H1 (cell line): Measurements from ENCODE around the gene CACNG1. TPM values are rescaled to one million over a fixed set of nuclear protein-coding genes. Genes with fewer than 3 reads are reported as not detected.

Source experiments
- CTCF ChIA-PET: fragments of 300-600 bp; sonication (Branson Sonifier 250); formaldehyde crosslinking; loops from one replicate; lab custom pipeline; 2021; ENCODE audit not compliant: partially characterized antibody; lab: Charles Lee
- POLR2A ChIA-PET: fragments of 300-600 bp; sonication (Branson Sonifier 250); formaldehyde crosslinking; loops from one replicate; lab custom pipeline; 2021; ENCODE audit warnings: inconsistent platforms; ENCODE audit not compliant: partially characterized antibody; lab: Charles Lee
- DNase-seq, 2 experiments: peaks; one replicate each; pipeline versions ENCODE4 v3.0.0 to v3.0.0-alpha.2; 2010 to 2022; ENCODE audit warnings: low spot score in 2 of 2, low read depth in 1 of 2, mixed read lengths in 1 of 2
- FAIRE-seq: peaks from 2 replicates; lab custom pipeline; 2011; peaks lifted over from hg19 to GRCh38; lab: Jason Lieb, UNC
- H2AFZ ChIP-seq: 2 replicates; pipeline ENCODE4 v1.8.1; 2012; ENCODE audit warnings: low read length, inconsistent platforms
- H2AK5ac ChIP-seq: 2 replicates; pipeline ENCODE4 v1.6.1; 2013; ENCODE audit warnings: low read depth, low read length
- H2BK120ac ChIP-seq: replicated peaks from 2 replicates; pipeline ENCODE3; 2013; ENCODE audit warnings: low read depth, low read length, inconsistent platforms
- H2BK12ac ChIP-seq: 2 replicates; pipeline ENCODE4 v1.6.1; 2013; ENCODE audit warnings: low read depth, low read length
- H2BK15ac ChIP-seq: 2 replicates; pipeline ENCODE4 v1.6.1; 2013; ENCODE audit warnings: low read length
- H2BK20ac ChIP-seq: 2 replicates; pipeline ENCODE4 v1.6.1; 2013; ENCODE audit warnings: low read length
- H2BK5ac ChIP-seq: 2 replicates; pipeline ENCODE4 v1.6.1; 2013; ENCODE audit warnings: low read depth, low read length
- H3K14ac ChIP-seq: 2 replicates; pipeline ENCODE4 v1.6.1; 2013; ENCODE audit warnings: inconsistent platforms; ENCODE audit not compliant: insufficient read length
- H3K18ac ChIP-seq: 2 replicates; pipeline ENCODE4 v1.6.1; 2013; ENCODE audit warnings: low read length; ENCODE audit errors: extremely low read depth
- H3K23ac ChIP-seq: 2 replicates; pipeline ENCODE4 v1.6.1; 2013; ENCODE audit warnings: inconsistent platforms; ENCODE audit not compliant: insufficient read length
- H3K23me2 ChIP-seq: 2 replicates; pipeline ENCODE4 v1.6.1; 2013; ENCODE audit warnings: low read depth, low read length
- H3K27ac ChIP-seq: 2 replicates; pipeline ENCODE4 v1.6.1; 2011; ENCODE audit warnings: low read depth, low read length, inconsistent platforms
- H3K27me3 ChIP-seq, 4 experiments: replicated peaks in 1 of 4; 1 replicate in 1 of 4; 2 replicates in 3 of 4; pipeline versions ENCODE4 v1.6.1 to v1.8.1; 2011 to 2013; ENCODE audit warnings: low read length in 3 of 4, mild to moderate bottlenecking in 3 of 4, inconsistent platforms in 2 of 4, mixed read lengths in 2 of 4, moderate library complexity in 1 of 4; ENCODE audit not compliant: control insufficient read depth in 3 of 4, insufficient read depth in 3 of 4; ENCODE audit errors: extremely low read depth in 1 of 4
- H3K36me3 ChIP-seq, 4 experiments: 2 replicates each; pipeline versions ENCODE4 v1.6.1 to v1.8.1; 2011 to 2013; ENCODE audit warnings: mild to moderate bottlenecking in 4 of 4, low read length in 3 of 4, moderate library complexity in 2 of 4, control low read depth in 1 of 4, inconsistent platforms in 1 of 4; ENCODE audit not compliant: insufficient read depth in 4 of 4, control insufficient read depth in 2 of 4
- H3K4ac ChIP-seq: replicated peaks from 2 replicates; pipeline ENCODE3; 2013; ENCODE audit warnings: low read length, low read depth, mixed read lengths, inconsistent platforms; ENCODE audit not compliant: insufficient read length
- H3K4me1 ChIP-seq, 4 experiments: replicated peaks in 1 of 4; 1 replicate in 1 of 4; 2 replicates in 3 of 4; pipeline versions ENCODE4 v1.6.1 to v1.8.1; 2011 to 2013; ENCODE audit warnings: low read length in 3 of 4, inconsistent platforms in 2 of 4, mixed read lengths in 1 of 4; ENCODE audit not compliant: insufficient read depth in 4 of 4, control insufficient read depth in 3 of 4
- H3K4me2 ChIP-seq, 2 experiments: 2 replicates each; pipeline versions ENCODE4 v1.6.1 to v1.8.1; 2011 to 2013; ENCODE audit warnings: low read depth in 2 of 2, low read length in 2 of 2, control low read depth in 1 of 2, inconsistent platforms in 1 of 2, mild to moderate bottlenecking in 1 of 2; ENCODE audit not compliant: insufficient read depth in 1 of 2
- H3K4me3 ChIP-seq, 4 experiments: fragments of 200-600, 300-600 bp in 1 of 4; sonication (generic), shearing (Covaris generic), sonication (Bioruptor Twin) in 1 of 4; 2 replicates each; pipeline versions ENCODE4 v1.5.1 to v1.8.1; 2011 to 2016; ENCODE audit warnings: low read length in 4 of 4, low read depth in 3 of 4, control low read depth in 2 of 4, inconsistent platforms in 2 of 4, mild to moderate bottlenecking in 2 of 4, mixed read lengths in 1 of 4, moderate library complexity in 1 of 4; ENCODE audit not compliant: insufficient read depth in 2 of 4; ENCODE audit errors: extremely low read depth in 1 of 4
- H3K56ac ChIP-seq: replicated peaks from 2 replicates; pipeline ENCODE3; 2013; ENCODE audit warnings: low read depth, mild to moderate bottlenecking, mixed read lengths, low read length, inconsistent platforms; ENCODE audit not compliant: insufficient read length
- H3K79me1 ChIP-seq: 2 replicates; pipeline ENCODE4 v1.6.1; 2013; ENCODE audit warnings: low read depth, low read length, control low read depth
- H3K79me2 ChIP-seq, 2 experiments: 2 replicates each; pipeline versions ENCODE4 v1.6.1 to v1.8.1; 2012 to 2013; ENCODE audit warnings: low read length in 2 of 2, mild to moderate bottlenecking in 2 of 2, inconsistent platforms in 1 of 2; ENCODE audit not compliant: insufficient read depth in 2 of 2, control insufficient read depth in 1 of 2
- H3K9ac ChIP-seq, 4 experiments: replicated peaks in 1 of 4; 1 replicate in 1 of 4; 2 replicates in 3 of 4; pipeline versions ENCODE4 v1.6.1 to v1.8.1; 2011 to 2013; ENCODE audit warnings: low read depth in 3 of 4, low read length in 3 of 4, control low read depth in 2 of 4, mild to moderate bottlenecking in 2 of 4, moderate library complexity in 2 of 4, inconsistent platforms in 1 of 4; ENCODE audit errors: extremely low read depth in 1 of 4
- H3K9me3 ChIP-seq, 2 experiments: 2 replicates each; pipeline versions ENCODE4 v1.6.1 to v1.8.1; 2012 to 2013; ENCODE audit warnings: mild to moderate bottlenecking in 2 of 2, moderate library complexity in 2 of 2, control low read depth in 1 of 2, inconsistent platforms in 1 of 2, low read depth in 1 of 2, low read length in 1 of 2, mixed read lengths in 1 of 2; ENCODE audit not compliant: insufficient read depth in 2 of 2
- H4K20me1 ChIP-seq, 2 experiments: replicated peaks in 1 of 2; 2 replicates each; pipeline versions ENCODE3 to v1.8.1; 2011 to 2013; ENCODE audit warnings: inconsistent platforms in 2 of 2, low read length in 2 of 2, mild to moderate bottlenecking in 1 of 2; ENCODE audit not compliant: insufficient read depth in 2 of 2, control insufficient read depth in 1 of 2
- H4K5ac ChIP-seq: 2 replicates; pipeline ENCODE4 v1.6.1; 2013; ENCODE audit warnings: low read length, low read depth, mixed read lengths, inconsistent platforms; ENCODE audit not compliant: insufficient read length
- H4K8ac ChIP-seq: 2 replicates; pipeline ENCODE4 v1.8.0; 2013; ENCODE audit warnings: mild to moderate bottlenecking, moderate library complexity, low read length, inconsistent platforms; ENCODE audit not compliant: insufficient read depth; ENCODE audit errors: extremely low read depth
- H4K91ac ChIP-seq: replicated peaks from 2 replicates; pipeline ENCODE3; 2013; ENCODE audit warnings: low read length, mixed read lengths, inconsistent platforms; ENCODE audit not compliant: insufficient read length
- ASH2L ChIP-seq: fragments of 200-600, 300-600 bp; sonication (generic); IDR thresholded peaks from one replicate; pipeline ENCODE4 v1.7.1; 2017; ENCODE audit warnings: low read length
- ATF2 ChIP-seq: IDR thresholded peaks from 2 replicates; pipeline ENCODE4 v1.6.1; 2012; ENCODE audit warnings: low read length, inconsistent platforms
- BACH1 ChIP-seq: IDR thresholded peaks from 2 replicates; pipeline ENCODE4 v1.6.1; 2012; ENCODE audit warnings: low read length, improper control_type of control experiment
- JUN ChIP-seq: IDR thresholded peaks from 2 replicates; pipeline ENCODE4 v1.6.1; 2011; ENCODE audit warnings: low read depth, mild to moderate bottlenecking, improper control_type of control experiment, low read length
- JUND ChIP-seq: IDR thresholded peaks from 2 replicates; pipeline ENCODE4 v1.6.1; 2011; ENCODE audit warnings: mild to moderate bottlenecking, improper control_type of control experiment, low read length
- RBBP5 ChIP-seq: IDR thresholded peaks from 2 replicates; pipeline ENCODE4 v1.7.1; 2012; ENCODE audit warnings: low read depth, mild to moderate bottlenecking, inconsistent platforms, low read length, moderate library complexity, borderline replicate concordance
- RNF2 ChIP-seq: fragments of 200-900, 300-1000 bp; sonication (generic); IDR thresholded peaks from 2 replicates; pipeline ENCODE4 v1.7.1; 2016; ENCODE audit warnings: borderline replicate concordance, low read depth, mild to moderate bottlenecking, antibody characterized with exemption, low read length; ENCODE audit not compliant: poor library complexity, severe bottlenecking; ENCODE audit errors: missing control alignments
- SP1 ChIP-seq: IDR thresholded peaks from 2 replicates; pipeline ENCODE4 v1.6.1; 2011; ENCODE audit warnings: low read depth, low read length
- SP2 ChIP-seq: IDR thresholded peaks from 2 replicates; pipeline ENCODE4 v1.6.1; 2012; ENCODE audit warnings: mild to moderate bottlenecking, low read length, inconsistent platforms
- SP4 ChIP-seq: IDR thresholded peaks from 2 replicates; pipeline ENCODE4 v1.6.1; 2012; ENCODE audit warnings: low read length, inconsistent platforms
- TAF7 ChIP-seq: optimal IDR thresholded peaks from 2 replicates; pipeline ENCODE3; 2011; ENCODE audit warnings: low read depth, mild to moderate bottlenecking, inconsistent platforms, low read length, moderate library complexity, borderline replicate concordance
- WGBS, 2 experiments: shearing (Covaris generic) in 1 of 2; methylation state at CpG; one replicate each; pipeline versions ENCODE4 v1.1.6 to v1.1.7; 2013 to 2015; ENCODE audit warnings: low lambda C conversion rate in 2 of 2, mixed read lengths in 2 of 2, inconsistent platforms in 1 of 2, low coverage in 1 of 2, missing lambda C conversion rate in 1 of 2; ENCODE audit not compliant: insufficient replicate concordance in 2 of 2, insufficient coverage in 1 of 2, insufficient read length in 1 of 2; ENCODE audit errors: extremely low coverage in 1 of 2, missing lambda C conversion rate in 1 of 2; 5-methylcytosine and 5-hydroxymethylcytosine counted together
- polyA plus RNA-seq, 7 experiments: library from polyadenylated mRNA; depleted of rRNA in 3 of 7; stranded (reverse) in 5 of 7; unstranded in 2 of 7; fragments of >200 nt in 5 of 7; fragments of 200-250 nt in 2 of 7; gene quantifications; 1 replicate in 5 of 7; 2 replicates in 1 of 7; 4 replicates in 1 of 7; pipeline versions ENCODE4 v1.2.1 to v1.2.3, GENCODE V29; 2011 to 2013; ENCODE audit warnings: missing spikeins in 2 of 7, mixed read lengths in 2 of 7
- total RNA-seq: library from RNA; stranded (reverse); fragmentation: NEBNext Ultra II Directional; extraction: Animal tissue kit (Norgen Biotek cat#: 25700); gene quantifications from 2 replicates; pipeline ENCODE4 v1.2.1, GENCODE V29; 2021

The CACNG1 gene
- total and polyA plus RNA-seq, 2 of the 8 experiments (the other 6 are each of a cell fraction or from before 2014, with no cell fraction given) = not detected

GRCh38 chr17:67051837-67052236 is 7.5 kb downstream of the CACNG1 start:
- DNase-seq (no peak), FAIRE-seq (no peak)
- no peak overlapping the region for H2BK120ac ChIP-seq
- no peak overlapping the region for H2AFZ ChIP-seq
- H2AK5ac ChIP-seq = no peak overlapping the region
- H2BK5ac ChIP-seq = no peak overlapping the region
- CTCF ChIA-PET = no interaction called here
- no peak overlapping the region for H2BK20ac ChIP-seq
- H3K36me3 ChIP-seq = no peaks in the 10 kb centered on the region
- no peak overlapping the region for H2BK12ac ChIP-seq
- H4K5ac ChIP-seq = no peak overlapping the region
- H3K4ac ChIP-seq = no peak overlapping the region
- POLR2A ChIA-PET = no interaction called here
- H3K23ac ChIP-seq = no peak overlapping the region
- no peaks in the 10 kb centered on the region for H3K4me1 ChIP-seq
- no peak overlapping the region for H4K8ac ChIP-seq
- H3K27me3 ChIP-seq = no peaks in the 10 kb centered on the region; a peak in 1 of 7 replicates
- TF ChIP-seq JUND (no peak), RNF2 (no peak), BACH1 (no peak), JUN (no peak), SP2 (no peak), SP4 (no peak), TAF7 (no peak), ASH2L (no peak), SP1 (no peak), ATF2 (no peak), RBBP5 (no peak)
- no peak overlapping the region for H3K9ac ChIP-seq
- peaks cover 7 to 16% of the 10 kb centered on the region in 2 experiments; a peak in 2 of 4 replicates for H3K9me3 ChIP-seq
- H2BK15ac ChIP-seq = no peak overlapping the region
- no peak overlapping the region for H3K27ac ChIP-seq
- no peak overlapping the region for H3K4me3 ChIP-seq
- no peak overlapping the region for H4K91ac ChIP-seq
- H3K56ac ChIP-seq = no peak overlapping the region
- H3K18ac ChIP-seq = no peak overlapping the region
- H3K14ac ChIP-seq = no peak overlapping the region
- no peaks in the 10 kb centered on the region for H3K79me2 ChIP-seq
- WGBS, 2 experiments = 92% methylated on average over 5 of the region's 5 CpGs; no CpG with 5 or more reads in 1 of the 2 experiments
- no peak overlapping the region for H3K4me2 ChIP-seq
- H3K23me2 ChIP-seq = peaks cover 2% of the 10 kb centered on the region; the same call in 1 of the 2 replicates
- H4K20me1 ChIP-seq = no peaks in the 10 kb centered on the region
- H3K79me1 ChIP-seq = no peaks in the 10 kb centered on the region
